OCI-LY3 (cell line): ENCODE measurements around the gene SNURF.

ENCODE experiments used
- H2AFZ ChIP-seq: fragments of 200-600, 300-600 bp; shearing (Covaris generic); 2 replicates; pipeline ENCODE4 v1.6.0; 2014; ENCODE audit warnings: antibody characterized with exemption, low read depth, low read length
- H3K27ac ChIP-seq: fragments of 200-600, 300-600 bp; sonication (generic); 2 replicates; pipeline ENCODE4 v1.5.1; 2014; ENCODE audit warnings: mild to moderate bottlenecking, low read length, moderate library complexity, mixed read lengths
- H3K27me3 ChIP-seq: fragments of 200-600, 300-600 bp; sonication (generic); 2 replicates; pipeline ENCODE4 v1.6.1; 2014; ENCODE audit warnings: low read depth, low read length, mixed read lengths
- H3K36me3 ChIP-seq: fragments of 200-600, 300-600 bp; sonication (generic); replicated peaks from 2 replicates; pipeline ENCODE3; 2014; ENCODE audit warnings: low read depth, low read length, mixed read lengths
- H3K4me1 ChIP-seq: fragments of 300-600, 200-600 bp; sonication (generic); 2 replicates; pipeline ENCODE4 v1.6.1; 2014; ENCODE audit warnings: low read length, mixed read lengths
- H3K4me2 ChIP-seq: fragments of 200-600, 300-600 bp; sonication (generic); 2 replicates; pipeline ENCODE4 v1.6.1; 2014; ENCODE audit warnings: low read length, mixed read lengths
- H3K4me3 ChIP-seq: fragments of 300-600, 200-600 bp; sonication (generic); 2 replicates; pipeline ENCODE4 v1.5.1; 2014; ENCODE audit warnings: antibody characterized with exemption, mild to moderate bottlenecking, low read length, moderate library complexity
- H3K79me2 ChIP-seq: fragments of 300-600, 200-600 bp; shearing (Covaris generic); 2 replicates; pipeline ENCODE4 v1.6.1; 2014; ENCODE audit warnings: mild to moderate bottlenecking, low read length, mixed read lengths
- H3K9ac ChIP-seq: fragments of 300-600, 200-600 bp; shearing (Covaris generic); 2 replicates; pipeline ENCODE4 v1.6.0; 2014; ENCODE audit warnings: mild to moderate bottlenecking, low read length, moderate library complexity
- H3K9me3 ChIP-seq: fragments of 200-600, 300-600 bp; shearing (Covaris generic); 2 replicates; pipeline ENCODE4 v1.6.1; 2014; ENCODE audit warnings: low read length, mixed read lengths; ENCODE audit not compliant: insufficient read depth
- H4K20me1 ChIP-seq: fragments of 200-600, 300-600 bp; sonication (generic); 2 replicates; pipeline ENCODE4 v1.6.1; 2016; ENCODE audit warnings: low read length, mixed read lengths; ENCODE audit not compliant: insufficient read depth
- EZH2phosphoT487 ChIP-seq: fragments of 200-600 bp; shearing (Covaris generic); IDR thresholded peaks from 2 replicates; pipeline ENCODE4 v1.6.1; 2018; ENCODE audit warnings: antibody characterized with exemption, mixed run types, low read depth
- TF ChIP-seq, protein P1 (sequence below): fragments of 200-600, 300-600 bp; sonication (generic); IDR thresholded peaks from 2 replicates; pipeline ENCODE4 v1.5.1; 2014; ENCODE audit warnings: antibody characterized with exemption, low read length, low read depth

The SNURF gene

DNA sequence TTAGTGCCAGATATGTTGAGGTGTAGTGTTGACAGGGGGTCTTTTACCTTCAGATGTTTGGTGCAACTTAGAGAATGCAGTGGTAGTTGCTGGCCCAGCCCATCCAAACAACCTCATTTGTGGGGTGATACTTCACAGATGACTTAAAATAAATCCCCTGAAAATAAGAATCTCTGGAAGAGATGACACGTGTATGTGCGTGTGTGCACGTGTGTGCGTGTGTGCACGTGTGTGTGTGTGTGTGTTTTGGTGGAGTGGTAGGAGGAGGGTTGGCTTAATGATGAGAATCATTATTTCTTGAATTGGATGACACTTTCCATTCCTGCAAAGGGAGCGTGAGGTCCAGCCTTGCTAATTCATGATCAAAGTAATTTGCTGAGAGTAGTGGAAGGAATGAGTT is 31.9 kb downstream of the SNURF start:
- Histone ChIP-seq H4K20me1 (no peaks in the 10 kb centered on the region), H3K9me3 (peaks cover 3% of the 10 kb centered on the region), H3K4me2 (no peak overlapping the region), H3K27me3 (no peaks in the 10 kb centered on the region), H3K36me3 (peaks cover 78% of the 10 kb centered on the region), H3K27ac (no peak overlapping the region), H2AFZ (no peak overlapping the region), H3K9ac (no peak overlapping the region), H3K4me3 (no peak overlapping the region), H3K79me2 (peaks cover 10% of the 10 kb centered on the region), H3K4me1 (no peaks in the 10 kb centered on the region)
- TF ChIP-seq EZH2phosphoT487: no peak
- TF ChIP-seq, protein P1, sequence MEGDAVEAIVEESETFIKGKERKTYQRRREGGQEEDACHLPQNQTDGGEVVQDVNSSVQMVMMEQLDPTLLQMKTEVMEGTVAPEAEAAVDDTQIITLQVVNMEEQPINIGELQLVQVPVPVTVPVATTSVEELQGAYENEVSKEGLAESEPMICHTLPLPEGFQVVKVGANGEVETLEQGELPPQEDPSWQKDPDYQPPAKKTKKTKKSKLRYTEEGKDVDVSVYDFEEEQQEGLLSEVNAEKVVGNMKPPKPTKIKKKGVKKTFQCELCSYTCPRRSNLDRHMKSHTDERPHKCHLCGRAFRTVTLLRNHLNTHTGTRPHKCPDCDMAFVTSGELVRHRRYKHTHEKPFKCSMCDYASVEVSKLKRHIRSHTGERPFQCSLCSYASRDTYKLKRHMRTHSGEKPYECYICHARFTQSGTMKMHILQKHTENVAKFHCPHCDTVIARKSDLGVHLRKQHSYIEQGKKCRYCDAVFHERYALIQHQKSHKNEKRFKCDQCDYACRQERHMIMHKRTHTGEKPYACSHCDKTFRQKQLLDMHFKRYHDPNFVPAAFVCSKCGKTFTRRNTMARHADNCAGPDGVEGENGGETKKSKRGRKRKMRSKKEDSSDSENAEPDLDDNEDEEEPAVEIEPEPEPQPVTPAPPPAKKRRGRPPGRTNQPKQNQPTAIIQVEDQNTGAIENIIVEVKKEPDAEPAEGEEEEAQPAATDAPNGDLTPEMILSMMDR: no peak
